Measurements from ENCODE around the gene LRPPRC. TPM values are rescaled to one million over a fixed set of nuclear protein-coding genes. Genes with fewer than 3 reads are reported as not detected.
"Not testable (repeated sequence)": the region's sequence is repeated elsewhere in the genome, so short reads cannot be mapped to it uniquely, and the experiment has no call there.

Gene LRPPRC
- total RNA-seq, 1 donor from 2014 or later = 70.3 TPM

- no peak for DNase-seq (ENCODE audit: low read depth)
- no peak overlapping the region for H3K4me3 ChIP-seq (ENCODE audit: low read depth, low read length)
- FAIRE-seq = no peak
- H3K36me3 ChIP-seq (ENCODE audit: control insufficient read depth, insufficient read depth, low read length) = peaks cover 7% of the 10 kb centered on the region
- H3K27me3 ChIP-seq (ENCODE audit: control insufficient read depth, insufficient read depth, low read length) = no peaks in the 10 kb centered on the region
- TF ChIP-seq, protein P1, sequence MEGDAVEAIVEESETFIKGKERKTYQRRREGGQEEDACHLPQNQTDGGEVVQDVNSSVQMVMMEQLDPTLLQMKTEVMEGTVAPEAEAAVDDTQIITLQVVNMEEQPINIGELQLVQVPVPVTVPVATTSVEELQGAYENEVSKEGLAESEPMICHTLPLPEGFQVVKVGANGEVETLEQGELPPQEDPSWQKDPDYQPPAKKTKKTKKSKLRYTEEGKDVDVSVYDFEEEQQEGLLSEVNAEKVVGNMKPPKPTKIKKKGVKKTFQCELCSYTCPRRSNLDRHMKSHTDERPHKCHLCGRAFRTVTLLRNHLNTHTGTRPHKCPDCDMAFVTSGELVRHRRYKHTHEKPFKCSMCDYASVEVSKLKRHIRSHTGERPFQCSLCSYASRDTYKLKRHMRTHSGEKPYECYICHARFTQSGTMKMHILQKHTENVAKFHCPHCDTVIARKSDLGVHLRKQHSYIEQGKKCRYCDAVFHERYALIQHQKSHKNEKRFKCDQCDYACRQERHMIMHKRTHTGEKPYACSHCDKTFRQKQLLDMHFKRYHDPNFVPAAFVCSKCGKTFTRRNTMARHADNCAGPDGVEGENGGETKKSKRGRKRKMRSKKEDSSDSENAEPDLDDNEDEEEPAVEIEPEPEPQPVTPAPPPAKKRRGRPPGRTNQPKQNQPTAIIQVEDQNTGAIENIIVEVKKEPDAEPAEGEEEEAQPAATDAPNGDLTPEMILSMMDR (IDR thresholded peaks at IDR 0.05; ENCODE audit: insufficient read depth, low read length, severe bottlenecking) = no peak
These were observed 64.5 kb downstream of the LRPPRC start for GRCh38 chr2:43931293-43931692.

- DNase-seq (ENCODE audit: low read depth) (no peak), FAIRE-seq (no peak)
- H3K36me3 ChIP-seq (ENCODE audit: control insufficient read depth, insufficient read depth, low read length) = peaks cover 4% of the 10 kb centered on the region
- no peaks in the 10 kb centered on the region for H3K27me3 ChIP-seq (ENCODE audit: control insufficient read depth, insufficient read depth, low read length)
- no peak overlapping the region for H3K4me3 ChIP-seq (ENCODE audit: low read depth, low read length)
- TF ChIP-seq, protein P1 (IDR thresholded peaks at IDR 0.05; ENCODE audit: insufficient read depth, low read length, severe bottlenecking) = no peak
These were observed 68.3 kb downstream of the LRPPRC start for GRCh38 chr2:43927442-43927841.

- Histone ChIP-seq H3K4me3 (ENCODE audit: low read depth, low read length) (no peak overlapping the region), H3K36me3 (ENCODE audit: control insufficient read depth, insufficient read depth, low read length) (peaks cover 4% of the 10 kb centered on the region), H3K27me3 (ENCODE audit: control insufficient read depth, insufficient read depth, low read length) (no peaks in the 10 kb centered on the region)
- DNase-seq (ENCODE audit: low read depth) = no peak
- FAIRE-seq = no peak
- TF ChIP-seq, protein P1 (IDR thresholded peaks at IDR 0.05; ENCODE audit: insufficient read depth, low read length, severe bottlenecking) = no peak
These were observed 70.4 kb downstream of the LRPPRC start for GRCh38 chr2:43925431-43925830.

GRCh38 chr2:43924463-43924862, 71.3 kb downstream of the LRPPRC start:
- TF ChIP-seq, protein P1 (IDR thresholded peaks at IDR 0.05; ENCODE audit: insufficient read depth, low read length, severe bottlenecking) = no peak
- Histone ChIP-seq H3K27me3 (ENCODE audit: control insufficient read depth, insufficient read depth, low read length) (no peaks in the 10 kb centered on the region), H3K4me3 (ENCODE audit: low read depth, low read length) (no peak overlapping the region), H3K36me3 (ENCODE audit: control insufficient read depth, insufficient read depth, low read length) (peaks cover 4% of the 10 kb centered on the region)
- FAIRE-seq (no peak), DNase-seq (ENCODE audit: low read depth) (no peak)

DNA sequence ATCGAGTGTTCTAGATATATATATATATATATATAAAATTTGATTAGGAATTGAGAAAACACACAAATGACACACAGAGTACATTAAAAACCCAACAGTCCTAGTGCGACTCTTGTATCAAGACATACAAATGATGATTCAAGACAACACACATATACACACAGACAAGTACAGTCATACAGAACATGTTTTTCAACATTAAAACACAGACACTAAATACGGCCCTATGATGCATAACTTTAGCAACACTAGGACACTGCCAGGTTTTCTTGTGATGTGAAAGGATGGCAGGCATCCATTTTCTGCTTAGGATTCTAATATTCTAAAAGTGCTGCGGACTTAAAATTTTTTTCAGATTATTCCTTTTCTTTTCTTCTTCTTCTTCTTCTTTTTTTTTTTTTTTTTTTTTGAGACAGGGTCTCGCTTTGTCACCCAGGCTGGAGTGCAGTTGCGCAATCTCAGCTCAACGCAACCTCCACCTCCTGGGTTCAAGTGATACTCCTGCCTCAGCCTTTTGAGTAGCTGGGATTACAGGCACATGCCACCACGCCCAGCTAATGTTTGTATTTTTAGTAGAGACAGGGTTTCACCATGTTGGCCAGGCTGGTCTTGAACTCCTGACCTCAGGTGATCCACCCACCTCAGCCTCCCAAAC, 84.5 kb downstream of the LRPPRC start:
- DNase-seq (ENCODE audit: low read depth) = peak; percentile 3
- FAIRE-seq; H3K27me3 ChIP-seq (ENCODE audit: control insufficient read depth, insufficient read depth, low read length); H3K36me3 ChIP-seq (ENCODE audit: control insufficient read depth, insufficient read depth, low read length); H3K4me3 ChIP-seq (ENCODE audit: low read depth, low read length): not testable (repeated sequence)

GRCh38 chr2:43906448-43907109, 89.2 kb downstream of the LRPPRC start:
- peaks cover 4% of the 10 kb centered on the region for H3K36me3 ChIP-seq (ENCODE audit: control insufficient read depth, insufficient read depth, low read length)
- no peak overlapping the region for H3K4me3 ChIP-seq (ENCODE audit: low read depth, low read length)
- no peaks in the 10 kb centered on the region for H3K27me3 ChIP-seq (ENCODE audit: control insufficient read depth, insufficient read depth, low read length)
- TF ChIP-seq, protein P1 (IDR thresholded peaks at IDR 0.05; ENCODE audit: insufficient read depth, low read length, severe bottlenecking) = no peak
- DNase-seq (ENCODE audit: low read depth) = no peak
- FAIRE-seq = no peak

Data from bronchial epithelial cell (primary cell).